MM.1S (cell line): Measurements from ENCODE around the gene LTBR.

Experiments used
- CTCF ChIP-seq: fragments of 300-600 bp; sonication (generic); IDR thresholded peaks from 2 replicates; pipeline ENCODE4 v1.5.1; 2016; ENCODE audit warnings: antibody characterized with exemption, low read length, mixed read lengths
- EZH2phosphoT487 ChIP-seq: fragments of 300-600 bp; sonication (generic); IDR thresholded peaks from 2 replicates; pipeline ENCODE4 v1.6.1; 2018; ENCODE audit warnings: antibody characterized with exemption, low read length

DNA sequence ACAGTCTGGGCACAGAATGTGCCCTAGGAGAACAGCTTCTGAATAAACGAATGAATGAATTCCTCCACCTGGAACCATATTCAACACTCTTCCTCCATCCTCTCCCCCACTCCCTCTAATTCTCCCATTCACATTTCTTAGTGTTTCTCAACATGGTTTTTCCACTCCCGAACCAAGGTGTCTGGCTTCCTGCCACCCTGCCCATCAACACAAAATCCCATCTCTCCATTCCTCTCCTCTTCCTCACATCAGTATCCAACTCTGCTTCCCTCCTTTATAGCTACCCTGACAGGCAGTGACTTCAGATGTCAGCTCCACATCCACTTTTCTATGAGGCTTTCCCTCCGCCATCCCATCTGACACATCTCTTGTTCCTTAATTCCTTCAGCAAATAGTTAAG lies 45.0 kb upstream of the LTBR start:
- no peak for TF ChIP-seq CTCF
- TF ChIP-seq EZH2phosphoT487 = no peak
